Stimulated activated CD8-positive, alpha-beta memory T cell treated with anti-CD3 and anti-CD28 coated beads, Interleukin-12 subunit alpha, Interleukin-12 subunit beta, amount 100 ng/mL, for 4 hours (primary cell): ENCODE data around the gene CASP3.
"Not testable (repeated sequence)": the region's sequence is repeated elsewhere in the genome, so short reads cannot be mapped to it uniquely, and the experiment has no call there.

Source experiments
- DNase-seq: peaks from one replicate; pipeline ENCODE4 v3.0.0-alpha.2; 2020; ENCODE audit warnings: low read depth

Gene CASP3

GRCh38 chr4:184664445-184665210 lies 15.4 kb upstream of the CASP3 start:
- DNase-seq = no peak

GRCh38 chr4:184662236-184662635 lies 13.0 kb upstream of the CASP3 start:
- no peak for DNase-seq

- DNase-seq = no peak
These were observed 11.7 kb upstream of the CASP3 start for GRCh38 chr4:184660978-184661377.

- DNase-seq = not testable (repeated sequence)
These were observed 8.6 kb upstream of the CASP3 start for GRCh38 chr4:184657820-184658219.

DNA sequence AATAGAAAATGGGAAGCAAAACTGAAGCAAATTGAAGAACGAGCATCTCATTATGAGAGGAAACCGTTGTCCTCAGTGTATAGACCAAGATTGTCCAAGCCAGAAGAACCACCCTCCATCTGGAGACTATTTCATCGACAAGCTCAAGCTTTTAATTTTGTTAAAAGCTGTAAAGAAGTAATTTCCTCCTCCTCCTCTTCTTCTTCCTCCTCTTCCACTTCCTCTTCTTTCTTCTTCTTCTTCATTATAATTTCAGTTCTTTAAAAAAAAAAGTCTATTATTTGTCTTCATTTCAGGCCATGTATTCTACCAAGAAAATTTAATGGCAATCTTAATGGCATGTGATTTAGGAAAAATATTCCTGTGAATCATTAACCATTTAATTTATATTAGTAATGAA lies 7.9 kb upstream of the CASP3 start:
- DNase-seq = no peak

DNA sequence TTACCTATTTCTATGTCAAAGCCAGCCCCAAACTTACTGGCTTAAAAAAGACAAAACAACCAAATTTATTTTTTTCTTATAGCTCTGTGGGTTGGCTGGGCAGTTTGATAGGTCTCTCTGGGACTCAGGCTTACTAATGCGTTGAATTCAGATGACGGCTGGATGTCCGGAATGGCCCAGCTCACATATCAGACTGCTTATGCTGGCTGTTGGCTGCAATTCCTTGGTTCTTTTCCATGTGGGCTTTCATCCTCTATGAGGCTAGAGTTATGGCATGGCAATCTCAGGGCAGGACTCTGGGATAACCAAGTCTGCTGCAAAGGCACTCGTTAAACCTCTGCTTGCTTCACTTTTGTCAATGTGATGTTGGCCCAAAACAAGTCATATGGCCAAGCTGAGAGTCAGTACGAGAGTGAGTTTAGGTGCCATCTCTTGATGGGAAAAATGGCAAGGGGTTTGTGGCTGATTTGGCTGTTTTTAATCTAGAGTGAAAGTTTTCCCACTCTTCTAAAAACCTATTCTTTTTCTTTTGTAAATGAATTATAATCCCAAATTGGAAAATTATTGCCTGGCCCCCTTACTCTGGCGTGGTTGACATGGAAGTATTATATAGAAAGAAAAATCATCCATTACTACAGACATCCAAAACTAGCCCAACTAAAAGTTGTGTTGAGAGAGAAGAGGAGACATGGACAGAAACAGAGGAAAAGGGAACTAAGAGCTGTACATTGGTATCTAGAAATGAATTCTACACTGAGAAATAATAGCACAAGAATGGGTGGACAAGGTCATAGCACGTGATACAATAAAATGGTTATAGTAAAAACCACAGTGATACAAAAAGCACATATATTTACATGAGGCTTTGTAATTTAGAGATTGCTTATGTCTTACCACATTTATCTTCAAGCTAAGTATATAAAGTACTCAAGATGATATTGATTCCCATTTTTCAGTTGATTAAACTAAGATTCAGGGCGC lies 6.9 kb upstream of the CASP3 start:
- no peak for DNase-seq

DNA sequence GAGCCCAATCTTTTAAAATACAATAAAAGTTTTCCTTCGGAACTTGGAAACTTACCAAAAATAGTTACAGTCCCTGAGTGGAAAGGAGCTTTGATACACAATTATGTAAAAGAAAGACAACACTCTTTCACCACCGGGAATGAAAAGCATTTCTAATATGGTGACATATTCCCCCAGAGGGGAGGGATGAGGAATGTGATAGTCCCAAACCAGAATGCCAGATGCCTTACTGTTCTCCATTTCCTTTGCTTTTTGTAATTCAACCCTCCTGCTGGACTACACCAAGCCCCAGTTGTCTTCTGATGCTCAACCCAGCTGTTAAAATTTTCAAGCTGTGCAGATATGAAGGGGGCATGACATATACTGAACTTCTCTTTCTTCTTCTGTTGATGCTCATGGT lies 4.4 kb upstream of the CASP3 start:
- DNase-seq = no peak

GRCh38 chr4:184652681-184653080 lies 3.4 kb upstream of the CASP3 start:
- DNase-seq = not testable (repeated sequence)

- DNase-seq = no peak
These were observed 2.7 kb upstream of the CASP3 start for GRCh38 chr4:184651899-184652298.

GRCh38 chr4:184649971-184650855 lies 966 bp upstream of the CASP3 start:
- DNase-seq = no peak

GRCh38 chr4:184648313-184649025 lies 778 bp downstream of the CASP3 start:
- peak; percentile 13 for DNase-seq

DNA sequence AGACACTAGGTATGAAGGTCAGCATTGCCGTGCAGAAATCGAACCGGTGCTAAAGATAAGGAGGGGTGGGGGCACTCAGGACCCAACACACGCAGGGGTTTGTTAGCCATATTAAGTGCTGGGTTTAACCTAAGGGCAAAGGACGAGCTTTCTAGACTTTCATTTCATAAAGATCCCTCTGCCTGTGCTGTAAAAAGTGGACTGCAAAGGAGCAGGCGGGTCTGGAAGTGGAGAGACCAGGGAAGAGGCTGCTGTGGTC lies 1.3 kb downstream of the CASP3 start:
- no peak for DNase-seq

DNA sequence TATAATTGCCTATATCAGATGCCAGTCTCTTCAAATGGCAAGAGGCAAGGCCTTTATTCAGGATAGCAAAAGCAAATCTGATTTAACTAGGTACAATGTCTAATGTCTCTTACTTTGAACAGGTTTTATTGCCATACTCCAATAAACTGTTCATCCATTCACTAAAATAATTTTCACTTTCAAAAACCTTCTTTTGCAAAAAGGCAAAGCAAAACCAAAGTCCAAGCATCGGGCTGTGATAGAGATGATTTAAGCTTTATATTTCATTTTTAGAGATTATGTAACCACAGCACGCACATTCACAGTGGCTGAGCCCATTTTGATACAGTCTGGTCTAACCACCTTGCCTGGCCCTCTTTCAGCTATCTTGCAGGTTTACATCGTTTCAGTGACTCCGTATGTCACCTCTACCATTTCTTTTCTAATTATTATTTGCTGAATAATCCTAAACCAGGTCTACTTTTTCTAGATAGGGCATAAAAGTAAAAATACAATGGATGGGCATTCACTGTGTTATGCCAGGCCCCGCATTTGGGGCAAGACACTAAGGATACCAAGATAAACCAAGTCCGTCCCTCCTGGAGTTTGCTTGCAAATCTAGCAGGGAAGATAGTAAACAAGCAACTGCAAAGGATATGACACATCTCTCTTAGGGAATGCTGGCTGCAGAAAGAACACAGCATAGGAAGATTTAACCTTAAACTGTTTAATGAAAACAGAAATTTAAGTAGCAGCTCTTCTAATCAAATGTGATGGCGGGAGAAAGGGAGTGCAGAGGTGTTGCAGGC lies 1.8 kb downstream of the CASP3 start:
- no peak for DNase-seq

GRCh38 chr4:184645904-184646610 lies 3.2 kb downstream of the CASP3 start:
- DNase-seq = no peak

- DNase-seq = no peak
These were observed 4.5 kb downstream of the CASP3 start for GRCh38 chr4:184644553-184645307.

GRCh38 chr4:184643731-184644130 lies 5.5 kb downstream of the CASP3 start:
- DNase-seq = no peak

GRCh38 chr4:184641451-184641850 lies 7.8 kb downstream of the CASP3 start:
- no peak for DNase-seq

GRCh38 chr4:184641022-184641421 lies 8.2 kb downstream of the CASP3 start:
- no peak for DNase-seq

DNA sequence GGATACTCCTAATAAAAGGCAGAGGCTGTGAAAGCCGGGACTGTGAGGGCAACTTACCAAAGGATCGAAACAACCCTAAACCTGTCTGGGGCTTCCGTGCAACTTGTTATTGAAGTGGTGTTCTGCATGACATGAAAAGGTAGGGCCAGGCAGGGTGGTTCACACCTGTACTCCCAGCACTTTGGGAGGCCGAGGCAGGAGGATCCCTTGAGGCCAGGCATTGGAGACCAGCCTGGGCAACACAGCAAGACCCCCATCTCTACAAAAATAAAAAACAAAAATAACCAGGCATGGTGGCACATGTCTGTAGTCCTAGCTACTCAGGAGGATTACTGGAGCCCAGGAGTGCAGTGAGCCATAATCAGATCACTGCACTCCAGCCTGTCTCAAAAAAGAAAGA lies 12.3 kb downstream of the CASP3 start:
- no peak for DNase-seq

- no peak for DNase-seq
These were observed 13.1 kb downstream of the CASP3 start for GRCh38 chr4:184636144-184636543.
